GM13977 (cell line): ENCODE results near the gene KCTD1.
"Not testable (repeated sequence)": the region's sequence is repeated elsewhere in the genome, so short reads cannot be mapped to it uniquely, and the experiment has no call there.

Experiments
- DNase-seq: peaks from one replicate; pipeline ENCODE4 v3.0.0; 2012; ENCODE audit warnings: low spot score
- CTCF ChIP-seq: IDR thresholded peaks from 2 replicates; pipeline ENCODE4 v1.5.1; 2012; ENCODE audit warnings: mild to moderate bottlenecking, control low read depth; ENCODE audit not compliant: insufficient read depth; ENCODE audit errors: extremely low read depth, missing control alignments
- in situ Hi-C: fragments of 300-500 bp; cut with MboI; formaldehyde crosslinking; loops from one replicate; pipeline ENCODE4 v1.12.0; 2022; ENCODE audit warnings: low sequenced_read_pairs, low pct_unique_long_range_greater_than_20kb, mixed read lengths, inconsistent platforms; ENCODE audit not compliant: unreplicated experiment

Gene KCTD1

GRCh38 chr18:26439537-26439936 lies 108.8 kb downstream of the KCTD1 start:
- in situ Hi-C loops, result no loop called here
- DNase-seq, result no peak
- no peak for TF ChIP-seq CTCF

- in situ Hi-C loops, result no loop called here
- peak; percentile 54 for DNase-seq
- no peak for TF ChIP-seq CTCF
Measured at GRCh38 chr18:26438980-26439379, 109.4 kb downstream of the KCTD1 start.

- in situ Hi-C loops, result not testable (repeated sequence)
Measured at GRCh38 chr18:26437634-26438033, 110.7 kb downstream of the KCTD1 start.

GRCh38 chr18:26436176-26437051 lies 111.9 kb downstream of the KCTD1 start:
- TF ChIP-seq CTCF, result no peak
- DNase-seq, result no peak
- in situ Hi-C loops, result no loop called here

More at GRCh38 chr18:26437634-26438033, 110.7 kb downstream of the KCTD1 start:
- DNase-seq, result not testable (repeated sequence)

- DNase-seq, result no peak
- no peak for TF ChIP-seq CTCF
- in situ Hi-C loops, result no loop called here
Measured at GRCh38 chr18:26435415-26436095, 112.8 kb downstream of the KCTD1 start.

GRCh38 chr18:26434887-26435286 lies 113.5 kb downstream of the KCTD1 start:
- in situ Hi-C loops, result no loop called here
- DNase-seq, result no peak
- TF ChIP-seq CTCF, result no peak
